A673 (cell line): ENCODE measurements around the gene B4GALT5.

Experiments
- CTCF ChIP-seq: fragments of 300-800, 200-600 bp; sonication (generic); conservative IDR thresholded peaks from 2 replicates; pipeline ENCODE4 v1.5.1; 2017; ENCODE audit warnings: low read depth, mild to moderate bottlenecking, antibody characterized with exemption, low read length, moderate library complexity, mixed read lengths
- EZH2 ChIP-seq: fragments of 200-600 bp; sonication (generic); IDR thresholded peaks from 2 replicates; pipeline ENCODE4 v1.6.1; 2017; ENCODE audit warnings: borderline replicate concordance, low read depth, mild to moderate bottlenecking, mixed read lengths, antibody characterized with exemption, low read length; ENCODE audit not compliant: poor library complexity, severe bottlenecking

- TF ChIP-seq CTCF (no peak), EZH2 (no peak)
These were observed 45.3 kb downstream of the B4GALT5 start for GRCh38 chr20:49668181-49668877.
